Measurements from ENCODE around the gene BTBD17. TPM values are rescaled to one million over a fixed set of nuclear protein-coding genes. Genes with fewer than 3 reads are reported as not detected.

Gene BTBD17
- total RNA-seq, 1 experiment from 2014 or later, result not detected

GRCh38 chr17:74390680-74391653 is 29.3 kb upstream of the BTBD17 start:
- no peak for TF ChIP-seq CTCF (IDR thresholded peaks at IDR 0.05; ENCODE audit: unreplicated experiment)
- Mint-ChIP-seq H3K27me3 (ENCODE audit: unreplicated experiment) (peaks cover 27% of the 10 kb centered on the region), H3K36me3 (ENCODE audit: insufficient read depth, unreplicated experiment) (no peaks in the 10 kb centered on the region), H3K4me1 (ENCODE audit: low read depth, unreplicated experiment) (peaks cover 15% of the 10 kb centered on the region), H3K9me3 (ENCODE audit: low read depth, unreplicated experiment) (no peaks in the 10 kb centered on the region), H3K27ac (ENCODE audit: unreplicated experiment) (no peak overlapping the region), H3K4me3 (ENCODE audit: low read depth, unreplicated experiment) (no peak overlapping the region)
- DNase-seq, result no peak
- intact Hi-C loops (cut with micrococcal nuclease; ENCODE audit: unreplicated experiment), result no loop called here
- CTCF ChIA-PET, result interaction anchor here (0.7 to 0.8 kb wide), 2 partner anchors 22 to 131 kb away, joined by 4 read pairs; no protein-coding TSS in a partner anchor
- no TSS peak for BruUV-seq (replicated peaks)

GRCh38 chr17:74389937-74390679 is 28.4 kb upstream of the BTBD17 start:
- no peak overlapping the region for H3K4me3 Mint-ChIP-seq (ENCODE audit: low read depth, unreplicated experiment)
- no peak overlapping the region for H3K27ac Mint-ChIP-seq (ENCODE audit: unreplicated experiment)
- H3K9me3 Mint-ChIP-seq (ENCODE audit: low read depth, unreplicated experiment), result no peaks in the 10 kb centered on the region
- intact Hi-C loops (cut with micrococcal nuclease; ENCODE audit: unreplicated experiment), result no loop called here
- CTCF ChIA-PET, result interaction anchor here (0.7 kb wide), 1 partner anchor 130 kb away, joined by 4 read pairs; no protein-coding TSS in a partner anchor
- H3K4me1 Mint-ChIP-seq (ENCODE audit: low read depth, unreplicated experiment), result peaks cover 7% of the 10 kb centered on the region
- H3K36me3 Mint-ChIP-seq (ENCODE audit: insufficient read depth, unreplicated experiment), result no peaks in the 10 kb centered on the region
- H3K27me3 Mint-ChIP-seq (ENCODE audit: unreplicated experiment), result peaks cover 27% of the 10 kb centered on the region
- no TSS peak for BruUV-seq (replicated peaks)
- no peak for TF ChIP-seq CTCF (IDR thresholded peaks at IDR 0.05; ENCODE audit: unreplicated experiment)
- DNase-seq, result no peak

GRCh38 chr17:74389084-74389753 is 27.6 kb upstream of the BTBD17 start:
- H3K27me3 Mint-ChIP-seq (ENCODE audit: unreplicated experiment), result peaks cover 27% of the 10 kb centered on the region
- BruUV-seq (replicated peaks), result no TSS peak
- H3K27ac Mint-ChIP-seq (ENCODE audit: unreplicated experiment), result no peak overlapping the region
- H3K36me3 Mint-ChIP-seq (ENCODE audit: insufficient read depth, unreplicated experiment), result no peaks in the 10 kb centered on the region
- no peaks in the 10 kb centered on the region for H3K4me1 Mint-ChIP-seq (ENCODE audit: low read depth, unreplicated experiment)
- no peaks in the 10 kb centered on the region for H3K9me3 Mint-ChIP-seq (ENCODE audit: low read depth, unreplicated experiment)
- no peak for DNase-seq
- TF ChIP-seq CTCF (IDR thresholded peaks at IDR 0.05; ENCODE audit: unreplicated experiment), result no peak
- H3K4me3 Mint-ChIP-seq (ENCODE audit: low read depth, unreplicated experiment), result no peak overlapping the region
- CTCF ChIA-PET, result no interaction called here
- intact Hi-C loops (cut with micrococcal nuclease; ENCODE audit: unreplicated experiment), result no loop called here

All from Calu3 (cell line).